Dedifferentiated amniotic fluid mesenchymal stem cell (primary cell): ENCODE results near the gene SLC9C2.
"Not testable (repeated sequence)": the region's sequence is repeated elsewhere in the genome, so short reads cannot be mapped to it uniquely, and the experiment has no call there.

Source experiments
- DNase-seq: peaks from one replicate; pipeline ENCODE4 v3.0.0-alpha.2; 2016; ENCODE audit errors: extremely low spot score

SLC9C2 gene, protein sequence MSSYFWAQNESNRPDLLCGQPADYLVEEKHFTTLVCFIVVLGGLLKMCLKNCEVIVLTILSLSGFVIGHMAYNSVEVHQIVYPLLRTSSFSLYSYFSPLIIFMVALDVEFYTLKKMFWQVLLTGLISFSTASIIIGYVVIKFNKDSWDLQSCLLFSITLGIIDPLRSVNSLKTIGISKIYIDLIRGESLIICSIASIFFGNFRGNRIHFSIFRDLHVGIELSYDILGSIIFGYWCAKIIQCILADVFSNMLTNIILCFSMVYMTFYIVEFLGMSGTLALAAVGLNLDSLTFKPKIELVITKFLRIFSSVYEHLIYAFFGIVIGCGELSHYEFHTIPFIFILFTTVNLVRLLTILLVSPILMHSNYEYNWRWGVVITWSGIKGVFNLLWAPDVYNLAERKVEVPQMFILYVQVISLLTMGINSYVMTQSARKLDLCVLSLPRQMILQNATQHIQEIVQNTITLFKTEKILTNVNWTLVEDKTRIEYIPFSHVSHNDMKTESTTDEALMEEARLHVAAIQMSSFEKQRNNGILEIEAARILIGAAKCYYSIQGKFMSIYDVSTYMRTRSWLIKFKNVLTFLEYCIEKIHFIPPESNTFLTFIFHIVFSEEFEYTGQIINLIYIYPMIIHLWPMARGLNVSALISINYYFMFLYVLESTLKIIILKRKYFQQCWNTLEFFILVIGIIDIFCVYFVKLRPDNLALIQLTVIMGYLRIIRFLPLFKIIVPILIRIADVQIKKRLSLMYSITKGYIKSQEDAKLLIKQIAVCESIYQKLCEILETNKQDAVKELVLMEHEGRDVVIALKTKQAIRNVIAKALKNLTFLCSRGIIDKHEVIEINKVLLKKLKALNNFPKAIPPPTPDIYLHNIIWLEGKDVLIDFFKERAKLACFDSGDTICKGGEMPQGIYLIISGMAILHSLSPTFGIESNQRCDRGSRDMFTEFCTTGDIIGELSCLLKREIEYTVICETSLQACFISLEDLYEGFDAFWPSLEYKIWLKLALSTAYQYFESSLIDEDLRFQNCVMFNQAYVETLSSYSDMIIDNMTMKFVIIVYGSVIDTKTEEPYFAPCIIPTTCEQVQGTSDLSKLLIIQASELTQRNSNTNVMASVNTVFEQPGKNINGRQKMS

DNA sequence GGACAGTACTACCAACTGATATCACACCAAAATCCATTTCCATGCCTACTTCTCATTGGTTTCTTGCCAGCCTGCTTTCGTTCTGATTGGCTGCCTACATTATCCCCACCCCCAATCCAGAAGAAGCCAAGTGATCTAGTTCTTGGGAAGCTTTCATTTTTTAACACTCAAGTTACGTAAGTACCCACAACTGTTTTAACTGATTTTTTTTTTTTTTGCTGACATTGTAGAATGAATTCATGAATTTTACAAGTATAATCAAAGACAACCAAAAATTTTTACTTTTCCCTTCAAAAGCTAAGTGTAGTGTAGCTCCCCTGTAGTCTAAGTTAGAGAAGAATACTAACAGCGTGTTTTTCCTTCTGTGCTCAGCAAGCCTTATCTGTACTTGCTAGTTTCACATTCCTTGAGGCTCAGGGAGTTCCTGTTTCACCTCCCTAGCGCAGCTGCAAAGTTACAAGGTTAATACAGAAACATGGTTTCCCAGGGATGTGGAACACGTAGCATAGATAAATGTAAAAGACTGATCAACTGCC is at the start of gene SLC9C2:
Gene SLC9C2 (minus strand): TSS at position 17 of the 536 bp plus-strand sequence. CDS start 1,296 bp downstream, outside the sequence.
- DNase-seq: no peak

DNA sequence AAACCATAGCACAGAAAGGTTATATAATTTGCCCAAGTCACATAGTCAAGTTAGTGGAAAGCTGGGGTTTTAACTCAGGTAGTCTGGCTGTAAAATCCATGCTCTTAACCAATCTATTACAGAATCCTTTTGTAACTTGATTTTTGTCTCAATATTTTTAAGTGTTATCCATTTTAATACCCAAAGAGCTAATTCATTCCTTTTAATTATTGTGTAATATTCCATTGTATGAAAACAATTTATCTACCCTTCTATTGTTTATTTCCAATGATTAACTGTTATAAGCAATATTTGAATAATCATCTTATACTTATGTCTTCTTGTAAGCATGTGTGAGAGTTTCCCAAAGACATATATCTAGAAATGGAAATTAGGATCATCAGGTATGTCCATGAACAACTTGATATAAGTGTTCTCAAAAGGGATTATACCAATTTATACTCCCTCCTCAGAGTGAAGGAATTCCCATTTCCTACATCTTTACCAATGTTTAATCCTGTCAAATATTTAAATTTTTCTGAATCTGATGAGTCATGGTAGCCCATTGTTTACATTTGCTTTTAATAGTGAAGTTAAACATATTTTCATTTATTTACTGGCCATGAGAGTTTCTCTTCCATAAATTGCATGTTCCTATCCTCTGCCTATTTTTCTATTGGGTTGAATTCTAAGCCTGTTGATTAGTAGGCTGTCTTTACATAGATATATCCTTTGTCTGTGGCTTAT is 46.2 kb upstream of the SLC9C2 start:
- DNase-seq: no peak

DNA sequence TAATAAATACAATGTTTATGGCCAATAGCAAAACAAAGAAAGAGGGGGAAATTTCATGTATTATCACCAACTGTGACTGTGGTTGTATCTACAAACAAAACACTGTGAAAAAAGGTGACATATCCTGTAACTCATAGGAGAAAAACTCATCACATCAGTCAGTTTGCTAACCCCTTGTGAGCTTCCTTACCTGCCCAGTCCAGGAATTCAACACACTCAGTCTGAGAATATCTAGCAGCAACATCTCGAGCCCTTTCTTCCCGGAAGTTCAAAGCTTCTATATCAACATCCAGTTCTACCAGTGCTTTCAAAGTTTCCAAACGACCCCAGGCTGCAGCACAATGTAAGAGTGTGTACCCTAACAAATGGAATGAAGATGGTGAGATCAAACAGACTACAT is 43.8 kb upstream of the SLC9C2 start:
- DNase-seq: no peak

DNA sequence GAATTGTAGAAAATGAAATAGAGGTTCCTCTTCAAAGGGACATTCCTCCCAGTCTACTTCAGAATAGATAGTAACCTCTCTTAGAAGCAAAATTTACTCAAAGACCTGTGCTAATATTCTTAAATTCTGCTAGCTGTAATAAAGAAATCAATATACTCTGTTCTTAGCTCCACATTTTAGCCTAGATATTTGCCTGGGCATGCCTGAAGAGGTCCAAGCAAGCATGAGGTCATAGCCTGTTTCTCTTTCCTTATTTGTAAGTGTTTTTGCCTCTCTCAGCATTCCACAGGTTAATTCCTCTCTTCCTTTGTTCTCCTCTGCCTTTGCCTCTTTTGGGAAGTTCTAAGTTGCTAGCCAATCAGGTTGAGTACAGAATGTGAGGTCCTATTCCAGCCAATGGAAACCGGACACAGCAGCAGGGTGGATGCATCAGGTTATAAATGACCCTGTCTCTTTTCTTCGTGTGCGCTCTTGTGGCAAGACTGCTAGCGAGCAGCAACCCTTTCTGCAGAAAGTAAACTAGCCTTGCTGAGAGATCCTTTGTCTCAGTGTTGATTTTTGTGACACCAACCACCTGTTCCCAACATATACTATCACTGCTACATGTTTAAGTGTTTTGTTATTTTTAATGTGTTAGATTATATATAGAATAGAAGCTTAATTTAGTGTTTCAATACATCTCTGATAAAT is 39.7 kb upstream of the SLC9C2 start:
- DNase-seq: not testable (repeated sequence)

DNA sequence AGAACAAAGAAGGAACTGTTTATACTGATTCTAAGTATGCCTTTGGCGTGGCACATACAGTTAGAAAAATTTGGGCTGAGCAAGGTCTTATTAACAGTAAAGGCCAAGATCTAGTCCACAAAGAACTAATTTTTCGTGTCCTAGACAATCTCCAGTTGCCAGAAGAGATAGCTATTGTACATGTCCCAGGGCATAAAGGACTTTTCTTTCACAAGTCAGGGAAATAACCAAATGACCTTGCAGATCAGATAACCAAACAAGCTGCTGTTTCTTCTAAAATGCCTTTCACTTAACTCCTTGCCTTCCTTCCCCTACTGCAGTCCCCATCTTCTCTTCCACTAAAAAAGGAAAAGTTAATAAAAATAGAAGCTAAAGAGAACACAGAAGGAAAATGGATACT is 36.2 kb upstream of the SLC9C2 start:
- no peak for DNase-seq

DNA sequence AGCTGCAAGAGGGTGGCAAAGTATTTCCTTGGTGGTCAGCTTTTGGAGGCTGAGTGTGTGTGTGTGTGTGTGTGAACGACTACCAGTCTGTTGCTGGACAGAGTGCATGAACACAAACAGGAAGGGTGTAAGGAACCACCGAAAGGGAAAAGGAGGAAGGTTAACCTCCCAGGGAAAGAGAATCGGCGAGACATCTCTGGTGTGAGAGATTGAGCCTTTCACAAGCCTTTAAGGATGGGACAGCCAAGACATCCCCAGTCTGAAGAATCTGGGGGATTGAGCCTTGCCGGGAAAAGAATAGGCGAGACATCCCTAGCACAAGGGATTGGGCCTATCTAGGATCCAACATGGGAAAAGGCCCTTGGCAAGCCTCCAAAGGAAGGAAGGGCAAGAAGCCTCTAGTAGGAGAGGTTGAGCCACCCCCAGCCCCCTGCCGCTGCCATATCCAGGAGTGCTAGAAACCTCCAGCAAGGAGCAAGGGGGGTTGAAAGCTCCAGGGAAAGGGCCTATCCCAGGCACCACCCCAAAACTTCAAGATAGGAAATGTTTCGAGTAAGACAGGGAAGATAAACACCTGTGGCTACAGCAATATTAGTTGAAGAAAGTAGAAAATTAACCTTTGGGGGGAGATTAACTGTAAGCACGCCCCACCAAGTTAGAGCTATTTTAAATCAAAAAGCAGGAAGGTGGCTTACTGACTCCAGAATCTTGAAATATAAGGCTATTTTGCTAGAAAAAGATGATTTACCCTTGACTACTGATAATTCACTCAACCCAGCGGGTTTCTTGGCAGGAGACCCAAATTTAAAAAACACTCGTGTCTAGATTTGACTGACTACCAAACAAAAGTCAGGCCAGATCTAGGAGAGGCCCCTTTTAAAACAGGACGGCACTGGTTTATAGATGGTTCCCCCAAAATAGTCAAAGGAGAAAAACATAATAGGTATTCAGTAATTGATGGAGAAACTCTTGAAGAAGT is 35.5 kb upstream of the SLC9C2 start:
- DNase-seq: no peak

DNA sequence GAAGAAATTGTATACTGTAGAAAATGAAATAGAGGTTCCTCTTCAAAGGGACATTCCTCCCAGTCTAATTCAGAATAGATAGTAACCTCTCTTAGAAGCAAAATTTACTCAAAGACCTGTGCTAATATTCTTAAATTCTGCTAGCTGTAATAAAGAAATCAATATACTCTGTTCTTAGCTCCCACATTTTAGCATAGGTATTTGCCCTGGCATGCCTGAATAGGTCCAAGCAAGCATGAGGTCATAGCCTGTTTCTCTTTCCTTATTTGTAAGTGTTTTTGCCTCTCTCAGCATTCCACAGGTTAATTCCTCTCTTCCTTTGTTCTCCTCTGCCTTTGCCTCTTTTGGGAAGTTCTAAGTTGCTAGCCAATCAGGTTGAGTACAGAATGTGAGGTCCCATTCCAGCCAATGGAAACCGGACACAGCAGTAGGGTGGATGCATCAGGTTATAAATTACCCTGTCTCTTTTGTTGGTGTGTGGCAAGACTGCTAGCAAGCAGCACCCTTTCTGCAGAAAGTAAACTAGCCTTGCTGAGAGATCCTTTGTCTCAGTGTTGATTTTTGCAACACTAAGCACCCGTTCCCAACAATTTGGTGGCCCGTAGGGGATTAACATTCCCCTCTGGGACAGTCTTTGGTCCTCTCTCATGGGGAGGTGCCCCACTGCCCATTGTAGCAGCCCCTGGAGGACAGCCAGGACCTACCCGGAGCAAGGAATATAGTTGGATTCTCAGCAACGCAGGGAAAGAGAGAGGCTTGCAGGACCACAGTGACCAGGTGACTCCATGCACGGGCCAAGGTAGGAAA is 34.6 kb upstream of the SLC9C2 start:
- DNase-seq: not testable (repeated sequence)

DNA sequence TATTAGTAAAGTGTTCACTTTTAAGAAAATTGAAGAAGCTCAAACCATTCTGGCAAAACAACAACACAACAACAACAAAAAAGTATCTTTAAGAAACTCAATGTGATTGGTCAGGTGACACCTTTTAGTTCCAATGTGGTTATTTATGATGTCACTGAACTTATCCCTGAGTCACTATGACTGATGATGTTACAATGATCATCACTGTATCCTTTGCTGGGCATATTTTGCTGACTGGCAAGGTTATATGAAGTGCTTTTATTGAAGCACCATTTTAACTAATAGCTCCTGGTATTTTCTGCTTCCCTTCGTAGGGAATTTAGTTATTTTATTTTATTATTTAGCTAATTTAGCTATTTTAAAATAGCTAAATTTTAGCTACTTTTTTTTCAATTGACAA is 32.2 kb upstream of the SLC9C2 start, which contains the start of gene TEX50:
Gene TEX50 (plus strand): TSS at position 223 of the 400 bp plus-strand sequence. CDS start 184 bp downstream, outside the sequence.
- DNase-seq: no peak

DNA sequence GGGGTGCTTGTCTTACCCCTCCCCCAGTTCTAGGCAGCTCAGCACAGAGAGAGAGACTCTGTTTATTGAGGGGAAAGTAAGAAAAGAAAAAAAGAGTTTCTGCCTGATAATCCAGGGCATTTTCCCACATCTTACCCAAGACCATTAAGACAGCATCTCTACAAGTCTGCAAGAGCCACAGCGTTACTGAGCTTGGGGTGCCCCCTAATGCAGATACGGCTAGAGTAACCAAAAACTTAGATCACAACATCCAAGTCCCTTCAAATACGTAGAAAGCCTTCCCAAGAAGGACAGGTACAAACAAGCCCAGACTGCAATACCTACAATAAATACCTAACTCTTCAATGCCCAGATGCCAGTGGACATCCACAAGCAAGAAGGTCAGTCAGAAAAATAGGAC is 26.0 kb upstream of the SLC9C2 start:
- DNase-seq: no peak

DNA sequence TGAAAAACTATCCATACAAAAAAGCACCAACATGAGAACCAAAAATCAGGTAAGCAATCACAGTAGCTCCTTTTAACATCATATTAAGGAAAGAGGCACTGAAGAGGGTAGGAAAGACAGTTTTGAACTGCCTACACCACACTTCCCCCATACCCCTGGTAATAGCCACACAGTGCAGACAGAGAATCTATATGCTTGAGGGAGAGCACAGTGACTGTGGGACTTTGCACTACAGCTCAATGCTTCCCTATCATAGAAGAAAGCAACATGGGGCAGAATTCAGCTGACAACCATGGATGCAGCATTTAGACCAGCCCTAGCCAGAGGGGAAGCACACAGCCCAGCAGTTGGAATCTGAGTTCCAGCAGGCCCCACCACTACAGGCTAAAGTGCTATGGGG is 24.4 kb upstream of the SLC9C2 start:
- DNase-seq: no peak

DNA sequence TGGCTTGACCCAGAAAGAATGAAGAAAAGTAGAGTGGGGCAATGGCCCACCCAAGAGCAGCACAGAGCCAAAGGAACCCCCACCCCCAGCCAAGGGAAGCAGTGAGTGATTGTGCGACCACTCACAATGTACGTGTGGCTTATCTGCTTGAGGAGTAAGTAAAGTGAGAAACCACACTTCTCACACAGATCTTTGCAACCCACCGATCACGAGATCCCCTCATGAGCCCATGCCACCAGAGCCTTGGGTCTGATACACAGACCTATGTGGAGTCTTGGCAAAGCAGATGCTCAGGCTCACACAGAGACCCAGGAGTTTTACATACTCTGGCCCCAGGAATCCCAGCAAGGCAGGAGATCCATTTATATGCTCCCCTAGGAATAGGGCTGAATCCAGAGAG is 14.0 kb upstream of the SLC9C2 start:
- DNase-seq: no peak

DNA sequence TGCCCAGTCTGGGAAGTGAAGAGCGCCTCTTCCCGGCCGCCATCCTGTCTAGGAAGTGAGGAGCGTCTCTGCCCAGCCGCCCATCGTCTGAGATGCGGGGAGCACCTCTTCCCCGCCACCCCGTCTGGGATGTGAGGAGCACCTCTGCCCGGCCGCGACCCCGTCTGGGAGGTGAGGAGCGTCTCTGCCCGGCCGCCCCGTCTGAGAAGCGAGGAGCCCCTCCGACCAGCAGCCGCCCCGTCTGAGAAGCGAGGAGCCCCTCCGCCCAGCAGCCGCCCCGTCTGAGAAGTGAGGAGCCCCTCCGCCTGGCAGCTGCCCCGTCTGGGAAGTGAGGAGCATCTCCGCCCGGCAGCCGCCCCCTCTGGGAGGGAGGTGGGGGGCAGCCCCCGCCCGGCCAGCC is 10.2 kb upstream of the SLC9C2 start:
- not testable (repeated sequence) for DNase-seq

DNA sequence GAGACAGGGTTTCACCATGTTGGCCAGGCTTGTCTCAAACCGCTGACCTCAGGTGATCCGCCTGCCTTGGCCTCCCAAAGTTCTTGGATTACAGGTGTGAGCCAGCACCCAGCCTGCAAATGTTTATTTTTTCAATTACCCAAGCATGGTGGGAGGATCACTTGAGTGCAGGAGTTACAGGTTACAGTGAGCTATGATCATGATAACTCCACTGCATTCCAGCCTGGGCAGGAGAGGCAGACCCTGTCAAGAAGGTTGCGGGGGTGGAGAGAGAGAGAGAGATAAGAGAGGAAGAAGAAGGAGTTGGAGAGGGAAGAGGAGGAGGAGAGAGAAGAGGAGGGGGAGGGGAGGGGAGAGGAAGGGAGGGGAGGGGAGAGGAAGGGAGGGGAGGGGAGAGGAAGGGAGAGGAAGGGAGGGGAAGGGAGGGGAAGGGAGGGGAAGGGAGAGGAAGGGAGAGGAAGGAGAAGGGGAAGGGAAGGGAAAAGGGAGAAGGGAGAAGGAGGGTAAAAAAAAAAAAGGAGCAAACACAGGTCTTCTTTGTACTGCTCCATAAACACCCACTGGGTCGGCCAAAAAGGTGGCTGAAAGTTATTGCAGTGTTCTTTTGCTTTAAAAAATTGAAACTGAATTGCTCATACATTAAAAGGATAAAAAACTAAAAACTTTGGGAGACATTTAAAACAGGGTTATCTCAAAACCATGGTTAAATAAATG is 5.8 kb upstream of the SLC9C2 start:
- no peak for DNase-seq

DNA sequence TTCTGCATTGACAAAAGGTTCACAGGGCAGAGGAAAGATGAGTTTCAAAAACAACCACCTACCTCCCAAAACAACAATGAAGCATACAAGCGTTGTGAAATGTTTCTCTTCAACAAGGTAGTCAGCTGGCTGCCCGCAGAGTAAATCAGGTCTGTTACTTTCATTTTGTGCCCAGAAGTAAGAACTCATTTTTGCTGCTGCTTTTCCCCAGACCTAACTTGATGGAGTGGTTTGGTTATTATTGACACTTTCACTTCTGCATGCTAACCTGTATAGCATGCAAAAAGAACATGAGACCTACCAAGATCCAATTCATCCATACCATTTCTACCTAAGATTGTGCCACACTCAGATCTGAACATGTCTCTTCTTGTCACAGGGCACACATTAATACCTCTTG is 1.3 kb downstream of the SLC9C2 start:
- no peak for DNase-seq

DNA sequence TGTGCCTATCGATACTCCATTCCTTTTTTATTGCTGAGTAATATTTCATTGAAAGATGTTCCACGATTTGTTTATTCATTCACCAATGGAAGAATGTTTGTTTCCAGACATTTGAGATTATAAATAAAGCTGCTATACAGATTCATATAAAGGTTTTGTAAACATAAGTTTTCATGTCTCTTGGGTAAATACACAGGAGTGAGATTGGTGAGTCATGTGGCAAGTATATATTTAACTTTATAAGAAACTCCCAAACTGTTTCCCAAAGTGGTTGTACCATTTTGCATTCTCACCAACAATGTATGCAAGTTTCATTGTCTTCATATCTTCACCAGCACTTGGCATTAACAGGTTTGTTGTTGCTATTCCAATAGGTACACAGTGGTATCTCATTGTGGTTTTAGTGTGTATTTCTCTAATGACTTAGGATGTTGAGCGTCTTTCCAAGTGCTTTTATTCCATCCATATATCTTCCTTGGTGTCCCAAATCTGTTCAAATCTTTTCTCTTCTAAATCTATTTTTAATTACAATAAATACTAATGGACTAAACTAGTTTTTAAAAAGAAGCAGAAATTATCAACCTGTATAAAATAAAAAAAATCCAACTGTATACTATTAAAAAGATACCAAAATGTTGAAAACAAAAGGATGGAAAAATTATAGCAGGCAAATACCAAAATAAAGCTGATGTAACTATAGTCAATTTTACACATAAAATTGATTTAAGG is 6.6 kb downstream of the SLC9C2 start:
- DNase-seq: no peak

DNA sequence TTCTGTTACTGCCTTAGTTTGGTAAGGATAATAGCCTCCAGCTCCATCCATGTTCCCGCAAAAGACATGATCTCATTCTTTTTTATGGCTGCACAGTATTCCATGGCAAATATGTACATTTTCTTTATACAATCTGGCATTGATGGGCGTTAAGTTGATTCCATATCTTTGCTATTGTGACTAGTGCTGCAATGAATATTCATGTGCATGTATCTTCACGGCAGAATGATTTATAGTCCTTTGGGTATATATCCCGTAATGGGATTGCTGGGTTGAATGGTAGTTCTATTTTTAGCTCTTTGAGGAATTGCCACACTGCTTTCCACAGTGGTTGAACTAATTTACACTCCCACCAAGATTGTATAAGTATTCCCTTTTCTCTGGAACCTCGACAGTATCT is 11.7 kb downstream of the SLC9C2 start:
- not testable (repeated sequence) for DNase-seq

DNA sequence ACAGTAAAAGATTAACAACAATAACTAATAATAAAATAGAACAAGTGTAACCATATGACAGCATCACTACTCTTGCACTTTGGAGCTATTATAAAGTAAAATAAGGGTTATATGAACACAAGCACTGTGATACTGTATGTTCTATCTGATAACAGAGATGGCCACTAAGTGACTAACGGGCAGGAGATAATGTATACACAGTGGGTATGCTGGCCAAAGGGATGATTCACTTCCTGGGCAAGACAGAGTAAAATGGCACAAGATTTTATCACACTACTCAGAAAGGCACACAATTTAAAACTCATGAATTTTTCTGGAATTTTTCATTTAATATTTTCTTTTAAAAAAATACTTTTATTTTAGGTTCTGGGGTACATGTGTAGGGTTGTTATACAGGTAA is 12.3 kb downstream of the SLC9C2 start:
- DNase-seq: no peak
